GM19328 (cell line): ENCODE data around the gene PACRG.

Experiments used
- ATAC-seq: cut with Tn5 transposase; IDR thresholded peaks from one replicate; pipeline ENCODE4 v1.9.1; 2021; ENCODE audit warnings: mild to moderate bottlenecking, moderate library complexity; ENCODE audit not compliant: unreplicated experiment

Gene PACRG

GRCh38 chr6:163190786-163191185 is 463.0 kb downstream of the PACRG start:
- ATAC-seq = no peak

DNA sequence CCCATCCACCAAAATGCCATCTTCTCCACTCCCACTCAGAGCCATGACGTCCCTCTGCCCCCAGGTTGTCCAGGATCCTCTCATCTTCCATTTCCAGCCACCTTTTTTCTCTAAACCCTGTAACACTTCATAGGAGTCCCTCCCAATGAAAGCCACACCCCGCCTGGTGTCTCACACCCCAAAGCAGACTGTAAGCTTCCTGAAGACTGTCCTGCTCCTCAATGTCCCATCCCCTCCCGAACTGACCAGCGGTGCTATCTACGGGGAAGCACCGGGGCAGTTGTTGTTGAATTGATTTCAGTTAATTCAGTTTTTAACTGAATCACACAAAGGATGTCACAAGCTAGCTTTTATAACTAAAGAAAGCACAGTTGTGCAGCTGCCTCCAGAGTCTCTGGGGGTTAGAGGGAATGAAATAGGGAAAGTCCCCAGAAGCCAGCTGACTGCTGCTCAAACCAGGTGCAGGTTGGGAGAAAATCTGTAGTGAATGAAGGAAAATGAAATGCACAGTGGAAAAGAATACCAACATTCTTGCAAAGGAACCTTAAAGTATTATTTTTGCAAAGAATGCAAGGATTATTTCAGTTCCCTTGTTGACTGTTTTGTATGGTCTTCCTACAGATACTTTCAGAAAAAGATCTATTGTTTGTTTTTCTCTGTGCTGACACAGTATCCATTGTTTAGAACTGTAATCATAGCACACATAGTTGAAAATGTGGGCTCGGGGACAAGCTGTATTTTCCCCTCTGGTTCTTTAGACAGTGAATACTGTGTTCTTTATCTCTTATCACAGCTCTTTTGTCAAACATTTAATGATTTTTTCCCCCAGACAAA is 464.1 kb downstream of the PACRG start:
- no peak for ATAC-seq

DNA sequence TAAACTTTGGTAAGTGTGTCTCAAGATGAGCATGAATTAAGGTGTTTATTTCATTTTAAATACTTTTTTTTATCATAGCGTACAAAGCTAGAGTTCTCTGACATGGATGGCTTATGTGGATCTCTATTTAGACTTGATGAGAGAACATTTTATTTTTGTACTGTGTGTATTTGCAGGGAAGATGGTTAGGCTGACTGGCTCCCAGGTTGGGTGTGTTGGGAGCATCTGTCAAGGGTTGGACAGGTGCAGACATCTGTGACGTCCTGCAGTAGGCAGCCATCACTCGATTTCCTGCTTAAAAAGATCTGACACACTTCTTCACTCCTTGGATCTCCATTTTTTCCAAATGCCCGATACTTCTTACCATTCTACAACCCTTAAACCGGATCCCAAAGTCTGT is 464.8 kb downstream of the PACRG start:
- ATAC-seq = no peak

DNA sequence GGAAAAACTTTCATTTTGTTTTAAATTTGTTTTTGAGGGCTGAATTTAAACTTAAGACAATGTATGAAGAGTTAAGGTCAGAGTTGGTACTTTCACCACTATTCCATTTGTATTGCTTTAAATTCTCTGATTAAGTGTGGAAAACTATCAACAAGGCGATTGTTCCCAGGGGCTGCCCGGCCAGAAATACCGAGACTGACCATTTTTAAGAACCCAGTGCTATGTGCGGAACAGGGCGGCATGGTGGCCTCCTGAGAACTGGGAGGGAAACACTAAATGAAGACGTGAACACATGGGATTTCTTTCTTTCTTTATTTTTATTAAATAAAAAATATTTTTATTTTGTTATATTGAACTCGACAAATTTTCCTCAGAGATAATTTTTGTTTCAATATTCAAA is 465.6 kb downstream of the PACRG start:
- no peak for ATAC-seq

GRCh38 chr6:163195721-163196691 is 468.2 kb downstream of the PACRG start:
- no peak for ATAC-seq

GRCh38 chr6:163197839-163198238 is 470.1 kb downstream of the PACRG start:
- no peak for ATAC-seq

DNA sequence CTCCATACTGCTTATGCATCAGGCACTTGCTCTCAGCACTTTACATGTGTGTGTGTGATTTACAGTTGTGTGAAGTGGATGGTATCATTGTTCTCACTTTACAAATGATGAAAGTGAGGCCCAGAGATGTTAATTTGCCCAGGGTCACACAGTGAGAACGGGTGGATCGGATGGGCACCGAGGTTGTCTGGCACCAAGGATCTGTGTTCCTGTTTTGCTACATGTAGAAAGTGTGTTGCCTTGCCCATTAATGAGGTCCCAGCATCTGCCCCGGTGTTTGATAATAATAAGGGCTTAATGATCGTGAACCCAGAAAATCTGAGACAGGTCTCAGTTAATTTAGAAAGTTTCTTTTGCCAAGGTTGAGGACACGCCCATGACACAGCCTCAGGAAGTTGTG is 470.6 kb downstream of the PACRG start:
- ATAC-seq = no peak

- no peak for ATAC-seq
Observed at GRCh38 chr6:163199371-163199770, 471.6 kb downstream of the PACRG start.

GRCh38 chr6:163200289-163200688 is 472.5 kb downstream of the PACRG start:
- no peak for ATAC-seq

DNA sequence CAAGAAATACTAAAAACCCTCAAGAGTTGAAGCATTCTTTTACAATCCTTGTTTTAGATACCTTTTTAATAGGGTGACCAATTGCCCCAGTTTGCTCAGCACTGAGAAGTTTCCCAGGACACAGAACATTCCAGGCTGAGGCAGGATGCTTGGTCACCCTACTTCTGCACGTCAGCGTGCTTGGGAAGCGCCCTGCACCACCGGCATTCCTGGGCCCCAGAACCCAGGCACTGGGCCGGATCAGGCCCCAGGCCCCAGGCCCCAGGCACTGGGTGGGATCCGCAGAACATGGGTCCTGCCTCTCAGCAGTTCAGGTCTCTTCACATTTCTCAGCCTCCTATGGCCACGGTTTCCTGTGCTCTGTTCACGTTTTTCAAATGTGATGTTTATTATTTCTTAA is 472.9 kb downstream of the PACRG start:
- ATAC-seq = no peak

DNA sequence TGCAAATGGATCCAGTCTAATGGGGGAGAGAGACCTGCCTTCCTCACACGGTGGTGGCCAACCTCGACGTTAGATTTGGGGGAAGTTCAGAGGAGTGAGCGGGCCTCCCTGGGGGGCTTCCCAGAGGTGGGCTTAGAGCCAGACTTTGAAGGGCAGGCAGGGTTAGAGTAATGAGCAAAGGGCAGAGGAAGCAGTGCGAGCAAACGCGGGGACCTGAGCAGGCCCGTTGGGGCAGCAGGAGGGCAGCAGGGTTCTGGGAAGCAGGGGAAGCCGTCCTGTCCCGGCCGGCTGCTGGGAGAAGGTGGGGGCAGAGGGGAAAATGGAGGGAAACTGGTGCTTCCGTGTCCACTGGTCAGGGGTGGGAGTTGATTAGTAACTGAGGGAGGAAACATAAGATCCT is 474.1 kb downstream of the PACRG start:
- ATAC-seq = no peak

DNA sequence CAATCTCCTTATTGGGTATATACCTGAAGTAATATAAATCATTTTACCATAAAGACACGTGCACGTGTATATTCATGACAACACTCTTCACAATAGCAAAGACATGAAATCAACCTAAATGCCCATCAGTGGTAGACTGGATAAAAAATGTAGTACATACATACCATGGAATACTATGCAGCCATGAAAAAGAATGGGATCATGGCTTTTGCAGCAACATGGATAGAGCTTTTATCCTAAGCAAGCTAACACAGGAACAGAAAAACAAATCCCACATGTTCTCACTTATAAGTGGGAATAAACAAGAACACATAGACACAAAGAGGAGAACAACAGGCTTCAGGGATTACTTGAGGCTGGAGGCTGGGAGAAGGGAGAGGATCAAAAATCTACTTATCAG is 478.4 kb downstream of the PACRG start:
- ATAC-seq = no peak

DNA sequence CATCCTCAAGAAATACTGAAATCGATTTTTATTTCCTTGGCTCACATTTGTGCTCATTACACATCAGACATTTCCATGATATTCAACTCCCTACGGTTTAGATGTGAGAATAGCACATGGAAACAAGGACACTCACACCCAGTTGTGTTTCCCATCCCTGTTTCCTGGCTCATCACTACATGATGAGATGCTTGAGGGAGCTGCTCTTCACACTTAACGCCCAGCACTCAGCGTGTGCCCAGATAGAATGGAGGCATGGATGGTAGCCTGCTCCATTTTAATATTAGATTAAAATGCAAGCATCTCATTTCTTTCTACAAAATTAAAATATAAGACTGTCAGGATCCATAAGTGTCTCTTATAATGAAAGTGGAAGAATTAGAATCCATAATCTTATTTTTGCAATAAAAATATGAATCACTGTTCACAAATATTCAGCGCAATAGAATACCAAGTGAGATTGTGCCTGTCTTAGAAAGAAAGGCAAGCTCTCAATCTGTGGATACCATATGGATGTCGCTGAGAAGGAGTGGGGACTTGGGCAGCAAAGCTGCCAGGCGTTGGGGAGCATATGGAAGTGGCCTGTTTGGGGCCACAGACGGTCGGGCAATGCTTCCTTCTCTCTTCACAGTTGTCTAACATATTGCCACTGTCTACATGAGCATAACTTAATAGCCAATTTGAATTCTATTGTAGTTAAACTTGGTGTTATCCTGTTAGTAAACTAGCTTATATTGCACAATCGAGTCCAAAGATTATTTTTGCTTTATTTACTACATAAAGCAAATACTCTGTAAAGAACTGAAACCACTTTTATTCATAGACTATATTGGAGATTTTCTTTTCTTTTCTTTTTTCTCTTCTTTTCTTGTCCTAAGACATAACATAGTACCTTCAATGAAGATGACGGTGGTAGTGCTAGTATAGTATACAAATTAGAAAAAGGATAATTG is 479.9 kb downstream of the PACRG start:
- ATAC-seq = no peak

GRCh38 chr6:163209005-163209404 is 481.2 kb downstream of the PACRG start:
- no peak for ATAC-seq

DNA sequence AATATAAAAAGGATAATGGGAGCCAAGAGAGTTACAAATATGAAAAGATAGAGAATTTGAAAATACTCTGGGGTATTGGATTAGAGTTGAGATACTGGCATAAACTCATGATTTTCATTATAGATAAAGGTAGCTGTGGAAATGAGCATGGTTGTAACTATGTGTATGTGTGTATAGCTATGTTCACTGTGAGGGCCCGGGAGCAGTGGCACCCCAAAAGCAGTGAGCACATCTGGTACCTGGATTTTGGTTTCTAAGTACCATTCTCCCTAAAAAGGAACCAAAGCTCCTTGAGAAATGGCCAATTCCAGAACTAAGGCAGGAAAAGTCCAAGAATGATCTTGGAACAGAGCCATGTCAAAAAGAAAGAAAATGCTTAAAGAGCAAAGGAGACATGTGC is 484.3 kb downstream of the PACRG start:
- no peak for ATAC-seq

- ATAC-seq = no peak
Observed at GRCh38 chr6:163214259-163214658, 486.5 kb downstream of the PACRG start.

DNA sequence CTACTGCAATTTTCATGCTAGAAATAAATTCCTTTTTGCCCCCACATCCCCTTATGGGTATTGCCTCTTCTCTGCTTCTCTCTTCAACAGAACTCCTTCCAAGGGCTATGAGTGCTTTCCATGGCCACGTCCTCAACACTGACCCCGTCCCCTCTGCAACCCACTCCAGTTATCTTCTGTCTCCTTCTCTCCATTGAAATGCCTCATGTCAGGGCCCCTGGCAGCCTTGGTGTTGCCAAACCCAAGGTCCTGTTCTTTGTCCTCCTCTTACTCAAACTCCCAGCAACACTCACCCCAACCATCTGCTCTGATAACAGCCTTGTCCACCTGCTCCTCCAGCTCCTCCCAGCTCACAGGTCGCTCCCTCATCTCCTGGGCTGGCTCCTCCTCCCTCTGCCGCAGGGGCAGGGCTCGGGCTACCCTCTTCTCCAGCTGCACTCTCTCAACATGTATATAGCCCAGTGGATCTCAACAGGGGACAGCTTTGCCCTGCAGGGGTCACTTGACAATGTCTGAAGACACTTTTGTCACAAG is 490.7 kb downstream of the PACRG start:
- no peak for ATAC-seq

DNA sequence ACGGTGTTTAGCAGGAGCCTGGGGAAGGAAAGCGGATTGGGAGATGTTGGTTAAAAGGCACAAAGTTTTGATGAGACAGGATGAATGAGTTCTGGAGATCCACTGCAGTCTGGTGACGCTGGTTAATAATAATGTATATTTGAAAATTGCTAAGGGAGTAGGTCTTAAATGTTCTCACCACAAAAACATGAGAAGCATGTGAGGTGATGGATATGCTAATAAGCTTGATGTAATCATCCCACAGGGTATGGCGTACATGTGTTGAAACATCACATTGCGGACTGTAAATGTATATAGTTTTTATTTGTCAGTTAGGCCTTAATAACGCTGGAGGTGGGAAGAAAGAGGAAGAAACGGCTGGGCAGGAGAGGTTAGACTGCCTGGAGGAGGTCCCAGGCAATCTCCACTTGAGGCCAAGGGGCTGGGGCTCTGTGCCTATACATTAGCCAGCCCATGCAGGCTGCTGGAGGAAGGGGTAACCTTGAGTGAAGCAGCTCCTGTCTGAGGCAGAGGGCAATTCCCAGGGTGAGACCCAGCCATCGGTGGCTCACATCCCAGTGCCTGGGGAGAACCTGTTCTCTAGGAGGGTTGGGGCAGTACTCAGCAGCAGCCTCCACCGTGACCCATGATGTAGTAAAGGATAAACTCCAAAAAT is 498.5 kb downstream of the PACRG start:
- ATAC-seq = no peak

- ATAC-seq = no peak
Observed at GRCh38 chr6:163226836-163227485, 499.2 kb downstream of the PACRG start.
